K562 (cell line): ENCODE data around the gene ZBTB46. TPM values are rescaled to one million over a fixed set of nuclear protein-coding genes. Genes with fewer than 3 reads are reported as not detected.
A peak's percentile ranks its signal among the peaks of the same experiment; 100 is the strongest.

Source experiments
- ARHGAP35 ChIP-seq: fragments of 450-650 bp; IDR thresholded peaks from 2 replicates; pipeline ENCODE4 v1.6.1; 2018; ENCODE audit not compliant: partially characterized antibody
- CC2D1A ChIP-seq: fragments of 450-650 bp; IDR thresholded peaks from 2 replicates; pipeline ENCODE4 v1.6.1; 2017; ENCODE audit warnings: mild to moderate bottlenecking
- CTBP1 ChIP-seq: fragments of 450-650 bp; IDR thresholded peaks from 2 replicates; pipeline ENCODE4 v1.6.1; 2016; ENCODE audit warnings: borderline replicate concordance
- EGR1 ChIP-seq: fragments of 450-650 bp; conservative IDR thresholded peaks from 2 replicates; pipeline ENCODE4 v1.6.1; 2017; ENCODE audit warnings: mild to moderate bottlenecking
- FOXK2 ChIP-seq, 2 experiments: fragments of 450-650 bp; IDR thresholded peaks in 1 of 2; conservative IDR thresholded peaks in 1 of 2; 2 replicates each; pipeline ENCODE4 v1.6.1; 2016; ENCODE audit warnings: low read depth in 2 of 2, mild to moderate bottlenecking in 1 of 2
- GABPA ChIP-seq: fragments of 200-800 bp; sonication (Bioruptor generic); conservative IDR thresholded peaks from 2 replicates; pipeline ENCODE4 v1.6.1; 2016; ENCODE audit warnings: low read depth, missing genetic modification characterization, missing compliant biosample characterization
- KDM5B ChIP-seq: fragments of 200-600 bp; sonication (generic); IDR thresholded peaks from 2 replicates; pipeline ENCODE4 v1.6.1; 2012; ENCODE audit warnings: low read depth, mild to moderate bottlenecking, moderate library complexity, low read length, control low read depth, inconsistent platforms; ENCODE audit not compliant: insufficient replicate concordance
- L3MBTL2 ChIP-seq: fragments of 450-650 bp; IDR thresholded peaks from 2 replicates; pipeline ENCODE4 v1.6.1; 2016; ENCODE audit warnings: mild to moderate bottlenecking, moderate library complexity
- MEIS2 ChIP-seq: fragments of 450-650 bp; IDR thresholded peaks from 2 replicates; pipeline ENCODE4 v1.6.1; 2014; ENCODE audit warnings: mild to moderate bottlenecking; ENCODE audit not compliant: partially characterized antibody
- PHF8 ChIP-seq: fragments of 200-600 bp; sonication (generic); IDR thresholded peaks from 2 replicates; pipeline ENCODE4 v1.6.1; 2012; ENCODE audit warnings: mixed run types, mild to moderate bottlenecking, inconsistent platforms, low read length, moderate library complexity, borderline replicate concordance
- POU5F1 ChIP-seq: fragments of 150-350 bp; IDR thresholded peaks from 2 replicates; pipeline ENCODE4 v1.6.1; 2014; ENCODE audit warnings: borderline replicate concordance, low read length, low read depth, mild to moderate bottlenecking; ENCODE audit not compliant: partially characterized antibody
- RBFOX2 ChIP-seq: fragments of 200-400 bp; formaldehyde crosslinking; IDR thresholded peaks from 2 replicates; pipeline ENCODE4 v1.6.1; 2017; ENCODE audit warnings: low read depth, mild to moderate bottlenecking, low read length, moderate library complexity
- RNF2 ChIP-seq: sonication (generic); IDR thresholded peaks from 2 replicates; pipeline ENCODE4 v1.6.1; 2016
- ZFP36 ChIP-seq: fragments of 150-350 bp; IDR thresholded peaks from 2 replicates; pipeline ENCODE4 v1.6.1; 2018; ENCODE audit warnings: low read length, low read depth; ENCODE audit not compliant: partially characterized antibody
- ZNF121 ChIP-seq: sonication (generic); formaldehyde crosslinking; conservative IDR thresholded peaks from 2 replicates; pipeline ENCODE4 v1.8.0; 2022; ENCODE audit warnings: missing genetic modification reagents
- polyA plus RNA-seq, 8 experiments: library from polyadenylated mRNA; depleted of rRNA in 4 of 8; stranded (reverse) in 5 of 8; unstranded in 3 of 8; fragments of >200 nt; fragmentation: Nextera tagmentation in 2 of 8; fragmentation: Illumina TruSeq in 1 of 8; extraction: Ambion mirVana in 2 of 8; extraction: Trizol in 1 of 8; gene quantifications; 2 replicates each; pipeline versions ENCODE4 v1.2.1 to v1.2.3, GENCODE V29; 2011 to 2014; ENCODE audit warnings: inconsistent platforms in 1 of 8, missing spikeins in 1 of 8
- total RNA-seq, 7 experiments: library from RNA; depleted of rRNA in 6 of 7; stranded (reverse); fragments of >200 nt in 6 of 7; fragmentation: Illumina TruSeq in 2 of 7; extraction: Trizol in 2 of 7; gene quantifications; 2 replicates each; pipeline versions ENCODE4 v1.2.1 to v1.2.3, GENCODE V29; 2011 to 2021; ENCODE audit warnings: low replicate concordance in 1 of 7
- TF ChIP-seq, protein P1 (sequence below): sonication (generic); formaldehyde crosslinking; IDR thresholded peaks from 2 replicates; pipeline ENCODE4 v1.8.1; 2023; ENCODE audit warnings: mild to moderate bottlenecking, missing genetic modification reagents, moderate library complexity
- TF ChIP-seq, protein P2 (sequence below): sonication (generic); formaldehyde crosslinking; IDR thresholded peaks from 2 replicates; pipeline ENCODE4 v1.9.0; 2022; ENCODE audit warnings: mild to moderate bottlenecking, missing genetic modification reagents
- TF ChIP-seq, protein P3 (sequence below), 2 experiments: fragments of 450-650 bp; conservative IDR thresholded peaks; 2 replicates each; pipeline ENCODE4 v1.6.1; 2017; ENCODE audit warnings: mild to moderate bottlenecking in 2 of 2, moderate library complexity in 2 of 2
- TF ChIP-seq, protein P4 (sequence below): fragments of 450-650 bp; formaldehyde crosslinking; IDR thresholded peaks from 2 replicates; pipeline ENCODE4 v1.4.0; 2022; ENCODE audit warnings: missing genetic modification characterization
- TF ChIP-seq, protein P5 (sequence below): fragments of 250-450 bp; sonication (Bioruptor Pico); IDR thresholded peaks from 2 replicates; pipeline ENCODE4 v1.5.0; 2022; ENCODE audit warnings: mild to moderate bottlenecking
- TF ChIP-seq, protein P6 (sequence below): sonication (generic); IDR thresholded peaks from 2 replicates; pipeline ENCODE4 v1.6.1; 2016

Gene ZBTB46
- total and polyA plus RNA-seq, 9 of the 15 experiments (the other 6 are each of a cell fraction or from before 2014, with no cell fraction given) = 0.29 to 4.1 (median 1.1) TPM

DNA sequence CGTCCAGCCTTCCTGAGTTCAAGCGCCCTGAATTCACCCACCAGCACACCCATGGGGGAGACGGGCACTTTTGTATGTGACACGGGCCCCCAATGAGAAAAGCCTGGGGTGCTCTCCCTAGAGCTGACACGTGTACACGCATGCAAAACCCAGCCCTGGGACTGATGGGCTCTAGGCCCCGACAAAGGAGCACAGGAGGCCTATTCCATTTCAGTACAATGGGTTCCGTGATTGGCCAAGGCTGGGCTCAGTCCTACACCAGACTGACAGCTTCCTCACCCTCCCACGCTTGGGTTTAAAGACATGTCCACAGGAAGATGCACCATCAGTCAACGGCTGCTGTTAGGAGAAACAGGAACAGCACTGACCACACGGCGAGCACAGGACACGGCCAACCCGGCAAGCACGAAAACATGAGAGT lies 8.8 kb downstream of the ZBTB46 start (continued):
- TF ChIP-seq, protein P1, sequence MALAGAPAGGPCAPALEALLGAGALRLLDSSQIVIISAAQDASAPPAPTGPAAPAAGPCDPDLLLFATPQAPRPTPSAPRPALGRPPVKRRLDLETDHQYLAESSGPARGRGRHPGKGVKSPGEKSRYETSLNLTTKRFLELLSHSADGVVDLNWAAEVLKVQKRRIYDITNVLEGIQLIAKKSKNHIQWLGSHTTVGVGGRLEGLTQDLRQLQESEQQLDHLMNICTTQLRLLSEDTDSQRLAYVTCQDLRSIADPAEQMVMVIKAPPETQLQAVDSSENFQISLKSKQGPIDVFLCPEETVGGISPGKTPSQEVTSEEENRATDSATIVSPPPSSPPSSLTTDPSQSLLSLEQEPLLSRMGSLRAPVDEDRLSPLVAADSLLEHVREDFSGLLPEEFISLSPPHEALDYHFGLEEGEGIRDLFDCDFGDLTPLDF (CRISPR knock-in tag) = no peak
- TF ChIP-seq CC2D1A (no peak), POU5F1 (no peak), L3MBTL2 (peak; percentile 55), ZFP36 (no peak), EGR1 (peak; percentile 80), CTBP1 (peak; percentile 88; the same call in 1 of the 2 replicates), ZNF121 (CRISPR knock-in tag) (no peak), RNF2 (peak; percentile 54; the same call in 1 of the 2 replicates), ARHGAP35 (no peak), RBFOX2 (peak; percentile 47), FOXK2 (conservative IDR thresholded peaks at IDR 0.05 in 1 of 2, IDR thresholded peaks at IDR 0.05 in 1 of 2; ENCODE audit: low read depth in 2 of 2) (peak in 1 of 2 experiments; percentile 28; a peak in 1 of 4 replicates), KDM5B (peak; percentile 60), PHF8 (peak; percentile 43; the same call in 1 of the 2 replicates), GABPA (peak; percentile 56; the same call in 1 of the 2 replicates), MEIS2 (peak; percentile 94)
- TF ChIP-seq, protein P2, sequence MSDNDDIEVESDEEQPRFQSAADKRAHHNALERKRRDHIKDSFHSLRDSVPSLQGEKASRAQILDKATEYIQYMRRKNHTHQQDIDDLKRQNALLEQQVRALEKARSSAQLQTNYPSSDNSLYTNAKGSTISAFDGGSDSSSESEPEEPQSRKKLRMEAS = peak; percentile 61; the same call in 1 of the 2 replicates
- TF ChIP-seq, protein P3, sequence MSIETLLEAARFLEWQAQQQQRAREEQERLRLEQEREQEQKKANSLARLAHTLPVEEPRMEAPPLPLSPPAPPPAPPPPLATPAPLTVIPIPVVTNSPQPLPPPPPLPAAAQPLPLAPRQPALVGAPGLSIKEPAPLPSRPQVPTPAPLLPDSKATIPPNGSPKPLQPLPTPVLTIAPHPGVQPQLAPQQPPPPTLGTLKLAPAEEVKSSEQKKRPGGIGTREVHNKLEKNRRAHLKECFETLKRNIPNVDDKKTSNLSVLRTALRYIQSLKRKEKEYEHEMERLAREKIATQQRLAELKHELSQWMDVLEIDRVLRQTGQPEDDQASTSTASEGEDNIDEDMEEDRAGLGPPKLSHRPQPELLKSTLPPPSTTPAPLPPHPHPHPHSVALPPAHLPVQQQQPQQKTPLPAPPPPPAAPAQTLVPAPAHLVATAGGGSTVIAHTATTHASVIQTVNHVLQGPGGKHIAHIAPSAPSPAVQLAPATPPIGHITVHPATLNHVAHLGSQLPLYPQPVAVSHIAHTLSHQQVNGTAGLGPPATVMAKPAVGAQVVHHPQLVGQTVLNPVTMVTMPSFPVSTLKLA (conservative IDR thresholded peaks at IDR 0.05) = peak in 1 of 2 experiments; percentile 36; a peak in 1 of 4 replicates
- TF ChIP-seq, protein P4, sequence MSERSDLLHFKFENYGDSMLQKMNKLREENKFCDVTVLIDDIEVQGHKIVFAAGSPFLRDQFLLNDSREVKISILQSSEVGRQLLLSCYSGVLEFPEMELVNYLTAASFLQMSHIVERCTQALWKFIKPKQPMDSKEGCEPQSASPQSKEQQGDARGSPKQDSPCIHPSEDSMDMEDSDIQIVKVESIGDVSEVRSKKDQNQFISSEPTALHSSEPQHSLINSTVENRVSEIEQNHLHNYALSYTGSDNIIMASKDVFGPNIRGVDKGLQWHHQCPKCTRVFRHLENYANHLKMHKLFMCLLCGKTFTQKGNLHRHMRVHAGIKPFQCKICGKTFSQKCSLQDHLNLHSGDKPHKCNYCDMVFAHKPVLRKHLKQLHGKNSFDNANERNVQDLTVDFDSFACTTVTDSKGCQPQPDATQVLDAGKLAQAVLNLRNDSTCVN (CRISPR knock-in tag) = no peak
- TF ChIP-seq, protein P5, sequence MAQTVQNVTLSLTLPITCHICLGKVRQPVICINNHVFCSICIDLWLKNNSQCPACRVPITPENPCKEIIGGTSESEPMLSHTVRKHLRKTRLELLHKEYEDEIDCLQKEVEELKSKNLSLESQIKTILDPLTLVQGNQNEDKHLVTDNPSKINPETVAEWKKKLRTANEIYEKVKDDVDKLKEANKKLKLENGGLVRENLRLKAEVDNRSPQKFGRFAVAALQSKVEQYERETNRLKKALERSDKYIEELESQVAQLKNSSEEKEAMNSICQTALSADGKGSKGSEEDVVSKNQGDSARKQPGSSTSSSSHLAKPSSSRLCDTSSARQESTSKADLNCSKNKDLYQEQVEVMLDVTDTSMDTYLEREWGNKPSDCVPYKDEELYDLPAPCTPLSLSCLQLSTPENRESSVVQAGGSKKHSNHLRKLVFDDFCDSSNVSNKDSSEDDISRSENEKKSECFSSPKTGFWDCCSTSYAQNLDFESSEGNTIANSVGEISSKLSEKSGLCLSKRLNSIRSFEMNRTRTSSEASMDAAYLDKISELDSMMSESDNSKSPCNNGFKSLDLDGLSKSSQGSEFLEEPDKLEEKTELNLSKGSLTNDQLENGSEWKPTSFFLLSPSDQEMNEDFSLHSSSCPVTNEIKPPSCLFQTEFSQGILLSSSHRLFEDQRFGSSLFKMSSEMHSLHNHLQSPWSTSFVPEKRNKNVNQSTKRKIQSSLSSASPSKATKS (CRISPR knock-in tag) = no peak
- TF ChIP-seq, protein P6, sequence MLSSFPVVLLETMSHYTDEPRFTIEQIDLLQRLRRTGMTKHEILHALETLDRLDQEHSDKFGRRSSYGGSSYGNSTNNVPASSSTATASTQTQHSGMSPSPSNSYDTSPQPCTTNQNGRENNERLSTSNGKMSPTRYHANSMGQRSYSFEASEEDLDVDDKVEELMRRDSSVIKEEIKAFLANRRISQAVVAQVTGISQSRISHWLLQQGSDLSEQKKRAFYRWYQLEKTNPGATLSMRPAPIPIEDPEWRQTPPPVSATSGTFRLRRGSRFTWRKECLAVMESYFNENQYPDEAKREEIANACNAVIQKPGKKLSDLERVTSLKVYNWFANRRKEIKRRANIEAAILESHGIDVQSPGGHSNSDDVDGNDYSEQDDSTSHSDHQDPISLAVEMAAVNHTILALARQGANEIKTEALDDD = 0 out of 2 replicates have a peak, but pooled peaks have one; percentile 18
